Astrocyte (in vitro differentiated cells and primary cell): ENCODE measurements around the gene PIAS1. TPM values are rescaled to one million over a fixed set of nuclear protein-coding genes. Genes with fewer than 3 reads are reported as not detected.
"Not testable (repeated sequence)": the region's sequence is repeated elsewhere in the genome, so short reads cannot be mapped to it uniquely, and the experiment has no call there.

Source experiments
- DNase-seq: peaks from one replicate; pipeline ENCODE4 v3.0.0-alpha.2; 2010; ENCODE audit warnings: low read depth
- FAIRE-seq: peaks from 2 replicates; lab custom pipeline; 2011; peaks lifted over from hg19 to GRCh38; lab: Jason Lieb, UNC
- H2AFZ ChIP-seq: 2 replicates; pipeline ENCODE4 v1.6.0; 2012; ENCODE audit warnings: low read depth, low read length, inconsistent platforms
- H3K27ac ChIP-seq: 2 replicates; pipeline ENCODE4 v1.5.1; 2011; ENCODE audit warnings: low read depth, low read length, inconsistent platforms
- H3K27me3 ChIP-seq: 2 replicates; pipeline ENCODE4 v1.6.0; 2011; ENCODE audit warnings: low read length, inconsistent platforms; ENCODE audit not compliant: insufficient read depth
- H3K36me3 ChIP-seq: 2 replicates; pipeline ENCODE4 v1.5.1; 2011; ENCODE audit warnings: low read length, inconsistent platforms; ENCODE audit not compliant: insufficient read depth
- H3K4me1 ChIP-seq: 2 replicates; pipeline ENCODE4 v1.5.1; 2011; ENCODE audit warnings: low read length, inconsistent platforms; ENCODE audit not compliant: insufficient read depth
- H3K4me2 ChIP-seq: 2 replicates; pipeline ENCODE4 v1.6.0; 2012; ENCODE audit warnings: low read length, inconsistent platforms
- H3K4me3 ChIP-seq: 2 replicates; pipeline ENCODE4 v1.5.1; 2011; ENCODE audit warnings: low read depth, mild to moderate bottlenecking, low read length, inconsistent platforms; ENCODE audit not compliant: insufficient read depth
- H3K79me2 ChIP-seq: 2 replicates; pipeline ENCODE4 v1.6.0; 2012; ENCODE audit warnings: mild to moderate bottlenecking, low read length, inconsistent platforms; ENCODE audit not compliant: insufficient read depth
- H3K9ac ChIP-seq: 2 replicates; pipeline ENCODE4 v1.6.0; 2012; ENCODE audit warnings: mild to moderate bottlenecking, low read length, inconsistent platforms
- H3K9me3 ChIP-seq: 2 replicates; pipeline ENCODE4 v1.5.1; 2012; ENCODE audit warnings: low read depth, mild to moderate bottlenecking, low read length, inconsistent platforms; ENCODE audit not compliant: insufficient read depth
- H4K20me1 ChIP-seq: 2 replicates; pipeline ENCODE4 v1.6.0; 2012; ENCODE audit warnings: low read length, inconsistent platforms; ENCODE audit not compliant: insufficient read depth
- H3K27ac Mint-ChIP-seq: one replicate; pipeline ENCODE4 v1.8.0; 2021; ENCODE audit warnings: mild to moderate bottlenecking, mixed read lengths; ENCODE audit not compliant: unreplicated experiment
- H3K27me3 Mint-ChIP-seq: one replicate; pipeline ENCODE4 v1.8.0; 2021; ENCODE audit warnings: low read depth, mixed read lengths; ENCODE audit not compliant: unreplicated experiment
- H3K36me3 Mint-ChIP-seq: one replicate; pipeline ENCODE4 v1.8.0; 2021; ENCODE audit warnings: low read depth, mixed read lengths; ENCODE audit not compliant: unreplicated experiment
- H3K4me1 Mint-ChIP-seq: one replicate; pipeline ENCODE4 v1.8.0; 2021; ENCODE audit warnings: low read depth, mixed read lengths; ENCODE audit not compliant: unreplicated experiment
- H3K4me3 Mint-ChIP-seq: one replicate; pipeline ENCODE4 v1.8.0; 2021; ENCODE audit warnings: mild to moderate bottlenecking, moderate library complexity, mixed read lengths; ENCODE audit not compliant: unreplicated experiment
- H3K9me3 Mint-ChIP-seq: one replicate; pipeline ENCODE4 v1.8.0; 2021; ENCODE audit warnings: mild to moderate bottlenecking, mixed read lengths; ENCODE audit not compliant: unreplicated experiment
- EZH2 ChIP-seq: IDR thresholded peaks from 2 replicates; pipeline ENCODE4 v1.6.1; 2012; ENCODE audit warnings: mild to moderate bottlenecking, low read length, inconsistent platforms; ENCODE audit not compliant: insufficient read depth
- total RNA-seq: library from RNA; stranded (reverse); gene quantifications from 2 replicates; pipeline ENCODE4 v1.2.1, GENCODE V29; 2021
- TF ChIP-seq, protein P1 (sequence below): IDR thresholded peaks from 2 replicates; pipeline ENCODE4 v1.5.1; 2011; ENCODE audit warnings: low read depth, mild to moderate bottlenecking, inconsistent platforms, low read length, moderate library complexity; ENCODE audit not compliant: insufficient read depth

Gene PIAS1
- total RNA-seq, 1 donor from 2014 or later = 30.2 TPM

DNA sequence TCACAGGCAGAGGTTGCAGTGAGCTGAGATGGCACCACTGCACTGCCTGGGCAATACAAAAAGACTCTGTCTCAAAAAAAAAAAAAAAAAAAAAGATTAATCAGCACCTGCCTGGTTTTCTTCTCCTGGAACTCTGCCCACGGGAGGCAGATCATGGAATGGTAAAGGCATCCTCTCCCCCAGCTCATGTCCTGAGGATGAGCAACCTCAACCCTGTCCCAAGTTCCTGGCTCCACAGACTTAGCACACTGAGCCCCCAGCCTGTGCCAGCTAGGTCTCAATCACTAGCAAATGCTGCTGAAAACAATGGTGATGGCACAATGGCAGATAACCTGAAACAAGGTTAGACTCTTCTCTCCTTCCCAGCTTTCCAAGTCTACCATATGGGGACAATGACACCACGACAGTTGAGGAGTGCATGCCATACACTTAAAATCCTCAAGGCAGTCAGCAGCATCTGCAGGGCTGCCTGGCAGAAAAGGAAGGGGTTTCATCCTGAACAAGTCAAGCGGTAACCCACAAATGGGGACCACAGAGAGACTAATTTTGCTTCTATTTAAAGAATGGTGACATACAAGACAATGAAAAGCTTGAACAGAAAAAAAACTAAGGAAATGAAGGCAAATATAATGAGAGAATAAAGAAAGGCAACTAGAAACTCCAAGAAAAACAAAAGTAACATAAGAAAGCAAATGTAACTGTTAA lies 170.6 kb downstream of the PIAS1 start:
- H3K79me2 ChIP-seq = peaks cover 72% of the 10 kb centered on the region

DNA sequence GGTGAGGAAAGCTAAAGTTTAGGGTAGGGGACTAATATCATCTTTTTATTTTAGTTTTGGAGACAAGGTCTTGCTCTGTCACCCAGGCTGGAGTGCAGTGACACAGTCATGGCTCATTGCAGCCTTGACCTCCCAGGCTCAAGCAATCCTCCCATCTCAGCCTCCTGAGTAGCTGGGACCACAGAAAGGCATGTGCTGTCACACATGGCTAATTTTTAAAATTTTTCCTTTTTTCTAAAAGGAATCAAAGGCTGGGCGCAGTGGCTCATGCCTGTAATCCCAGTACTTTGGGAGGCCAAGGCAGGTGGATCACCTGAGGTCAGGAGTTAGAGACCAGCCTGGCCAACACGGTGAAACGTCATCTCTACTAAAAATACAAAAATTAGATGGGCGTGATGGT lies 171.3 kb downstream of the PIAS1 start:
- H3K27me3 Mint-ChIP-seq, H3K9me3 Mint-ChIP-seq, H3K27ac ChIP-seq, H3K9me3 ChIP-seq, H3K4me3 Mint-ChIP-seq, H3K4me2 ChIP-seq, H3K4me1 Mint-ChIP-seq, H3K4me3 ChIP-seq, H2AFZ ChIP-seq, H3K27ac Mint-ChIP-seq, H3K36me3 Mint-ChIP-seq, H3K27me3 ChIP-seq, FAIRE-seq, DNase-seq, H3K36me3 ChIP-seq, H3K9ac ChIP-seq: not testable (repeated sequence)
- peaks cover 14% of the 10 kb centered on the region for H3K4me1 ChIP-seq
- peaks cover 65% of the 10 kb centered on the region for H3K79me2 ChIP-seq
- peaks cover 37% of the 10 kb centered on the region for H4K20me1 ChIP-seq

More for the DNA sequence above, 170.6 kb downstream of the PIAS1 start:
- peaks cover 43% of the 10 kb centered on the region for H4K20me1 ChIP-seq
- H3K9ac ChIP-seq = no peak overlapping the region
- H3K36me3 ChIP-seq = no peaks in the 10 kb centered on the region
- Mint-ChIP-seq H3K9me3 (no peaks in the 10 kb centered on the region), H3K4me1 (peaks cover 6% of the 10 kb centered on the region), H3K27me3 (no peaks in the 10 kb centered on the region), H3K4me3 (no peak overlapping the region), H3K36me3 (peaks cover 7% of the 10 kb centered on the region), H3K27ac (no peak overlapping the region)
- DNase-seq (no peak), FAIRE-seq (no peak)
- no peaks in the 10 kb centered on the region for H3K27me3 ChIP-seq
- H3K4me2 ChIP-seq = no peak overlapping the region
- peaks cover 9% of the 10 kb centered on the region for H3K4me1 ChIP-seq
- H3K4me3 ChIP-seq = no peak overlapping the region
- no peak for TF ChIP-seq EZH2
- TF ChIP-seq, protein P1, sequence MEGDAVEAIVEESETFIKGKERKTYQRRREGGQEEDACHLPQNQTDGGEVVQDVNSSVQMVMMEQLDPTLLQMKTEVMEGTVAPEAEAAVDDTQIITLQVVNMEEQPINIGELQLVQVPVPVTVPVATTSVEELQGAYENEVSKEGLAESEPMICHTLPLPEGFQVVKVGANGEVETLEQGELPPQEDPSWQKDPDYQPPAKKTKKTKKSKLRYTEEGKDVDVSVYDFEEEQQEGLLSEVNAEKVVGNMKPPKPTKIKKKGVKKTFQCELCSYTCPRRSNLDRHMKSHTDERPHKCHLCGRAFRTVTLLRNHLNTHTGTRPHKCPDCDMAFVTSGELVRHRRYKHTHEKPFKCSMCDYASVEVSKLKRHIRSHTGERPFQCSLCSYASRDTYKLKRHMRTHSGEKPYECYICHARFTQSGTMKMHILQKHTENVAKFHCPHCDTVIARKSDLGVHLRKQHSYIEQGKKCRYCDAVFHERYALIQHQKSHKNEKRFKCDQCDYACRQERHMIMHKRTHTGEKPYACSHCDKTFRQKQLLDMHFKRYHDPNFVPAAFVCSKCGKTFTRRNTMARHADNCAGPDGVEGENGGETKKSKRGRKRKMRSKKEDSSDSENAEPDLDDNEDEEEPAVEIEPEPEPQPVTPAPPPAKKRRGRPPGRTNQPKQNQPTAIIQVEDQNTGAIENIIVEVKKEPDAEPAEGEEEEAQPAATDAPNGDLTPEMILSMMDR = no peak
- no peak overlapping the region for H2AFZ ChIP-seq
- H3K9me3 ChIP-seq = no peaks in the 10 kb centered on the region
- no peak overlapping the region for H3K27ac ChIP-seq

DNA sequence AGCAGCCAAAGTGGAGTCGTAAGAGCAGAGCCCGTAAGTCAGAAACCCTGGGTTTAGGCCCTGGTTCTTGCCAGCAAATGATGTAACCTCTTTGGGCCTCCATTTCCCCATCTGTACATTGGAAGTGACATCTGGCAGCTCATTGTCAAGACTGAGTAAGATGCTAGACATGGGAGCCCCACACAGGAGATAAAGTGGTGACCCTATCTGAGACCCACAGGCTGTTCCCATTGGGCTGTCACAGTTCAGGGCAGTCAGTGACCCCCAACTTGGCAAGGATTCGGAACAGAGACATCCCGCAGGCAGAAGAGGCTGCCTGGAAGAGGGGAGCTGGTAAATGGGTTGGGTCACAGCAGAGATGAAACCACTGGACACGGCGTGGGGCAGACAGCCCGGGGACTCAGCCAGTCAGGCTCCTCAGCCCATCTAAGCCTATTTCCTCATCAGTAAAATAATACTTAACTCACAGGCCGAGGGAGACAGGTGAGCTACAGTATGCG lies 173.6 kb downstream of the PIAS1 start:
- no peak for FAIRE-seq
- peak overlapping the region; percentile 85 for H3K9ac ChIP-seq
- H3K27me3 Mint-ChIP-seq = no peaks in the 10 kb centered on the region
- no peak overlapping the region for H2AFZ ChIP-seq
- H3K27ac ChIP-seq = no peak overlapping the region
- no peak overlapping the region for H3K4me3 ChIP-seq
- DNase-seq = no peak
- H3K27ac Mint-ChIP-seq = peak overlapping the region; percentile 30
- peaks cover 63% of the 10 kb centered on the region for H3K79me2 ChIP-seq
- no peaks in the 10 kb centered on the region for H3K9me3 ChIP-seq
- H3K36me3 ChIP-seq = no peaks in the 10 kb centered on the region
- peaks cover 14% of the 10 kb centered on the region for H3K4me1 ChIP-seq
- no peaks in the 10 kb centered on the region for H3K27me3 ChIP-seq
- TF ChIP-seq, protein P1 = no peak
- TF ChIP-seq EZH2 = no peak
- H3K4me1 Mint-ChIP-seq = peaks cover 13% of the 10 kb centered on the region
- peak overlapping the region; percentile 91 for H3K4me3 Mint-ChIP-seq
- peaks cover 2% of the 10 kb centered on the region for H3K36me3 Mint-ChIP-seq
- no peaks in the 10 kb centered on the region for H3K9me3 Mint-ChIP-seq
- peak overlapping the region; percentile 92 for H3K4me2 ChIP-seq
- H4K20me1 ChIP-seq = peaks cover 34% of the 10 kb centered on the region
